HCT116 (cell line): Measurements from ENCODE around the gene SLC66A1. TPM values are rescaled to one million over a fixed set of nuclear protein-coding genes. Genes with fewer than 3 reads are reported as not detected.

Experiments
- ATAC-seq: fragments of 200-7000 bp; cut with Tn5 transposase; 2 replicates; pipeline ENCODE4 v1.9.1; 2020; ENCODE audit warnings: mild to moderate bottlenecking, moderate library complexity
- BruUV-seq: library from RNA; stranded (reverse); fragments of 400-500 nt; replicated peaks from 2 replicates; lab custom pipeline; 2021; lab: Mats Ljungman, UMichigan
- CTCF ChIA-PET: fragments of 300-600 bp; sonication (Branson Sonifier 250); formaldehyde crosslinking; loops from one replicate; lab custom pipeline; 2021; ENCODE audit warnings: antibody characterized with exemption; lab: Charles Lee
- POLR2A ChIA-PET: fragments of 300-600, 350-600 bp; sonication (Branson Sonifier 250); formaldehyde crosslinking; loops from one replicate; lab custom pipeline; 2021; ENCODE audit warnings: antibody characterized with exemption; lab: Charles Lee
- RAD21 ChIA-PET, 2 experiments: fragments of 300-600 bp; sonication (Branson Sonifier 250); formaldehyde crosslinking; loops; one replicate each; lab custom pipeline; 2023; ENCODE audit warnings: low total read pairs in 2 of 2; ENCODE audit not compliant: uncharacterized antibody in 2 of 2, unreplicated experiment in 2 of 2, low non-redundant PET in 1 of 2; lab: Charles Lee
- DNase-seq: peaks from one replicate; pipeline ENCODE4 v3.0.0-alpha.2; 2010; ENCODE audit warnings: low read depth, low spot score
- H2AFZ ChIP-seq: fragments of 200-600 bp; shearing (Covaris generic), sonication (generic); 2 replicates; pipeline ENCODE4 v1.6.1; 2017; ENCODE audit warnings: low read depth, mixed run types, mixed read lengths, antibody characterized with exemption, low read length; ENCODE audit not compliant: poor library complexity, severe bottlenecking
- H3K27ac ChIP-seq: 2 replicates; pipeline ENCODE4 v1.5.1; 2012; ENCODE audit warnings: low read depth, low read length
- H3K27me3 ChIP-seq: fragments of 200-600 bp; sonication (generic); 2 replicates; pipeline ENCODE4 v1.6.1; 2016; ENCODE audit warnings: mixed run types, low read length, mixed read lengths; ENCODE audit not compliant: insufficient read depth
- H3K36me3 ChIP-seq, 2 experiments: fragments of 200-500 bp in 1 of 2; fragments of 200-600 bp in 1 of 2; sonication (Bioruptor generic) in 1 of 2; sonication (generic) in 1 of 2; 2 replicates each; pipeline versions ENCODE4 v1.5.1 to v1.6.1; 2014 to 2016; ENCODE audit warnings: low read length in 2 of 2, inconsistent platforms in 1 of 2, mixed read lengths in 1 of 2, mixed run types in 1 of 2; ENCODE audit not compliant: insufficient read depth in 2 of 2, control insufficient read depth in 1 of 2
- H3K4me1 ChIP-seq, 2 experiments: fragments of 200-600 bp in 1 of 2; sonication (generic) in 1 of 2; 2 replicates each; pipeline versions ENCODE4 v1.5.1 to v1.6.1; 2012 to 2017; ENCODE audit warnings: low read length in 2 of 2, inconsistent platforms in 1 of 2, mild to moderate bottlenecking in 1 of 2, mixed read lengths in 1 of 2, mixed run types in 1 of 2, moderate library complexity in 1 of 2; ENCODE audit not compliant: insufficient read depth in 2 of 2, control insufficient read depth in 1 of 2
- H3K4me2 ChIP-seq: fragments of 200-600 bp; sonication (generic); 2 replicates; pipeline ENCODE4 v1.6.1; 2017; ENCODE audit warnings: mixed run types, low read length, mixed read lengths
- H3K4me3 ChIP-seq, 2 experiments: fragments of 200-600 bp in 1 of 2; sonication (generic) in 1 of 2; replicated peaks in 1 of 2; 2 replicates each; pipeline ENCODE4 v1.5.1; 2011 to 2016; ENCODE audit warnings: low read length in 2 of 2, control low read depth in 1 of 2, low read depth in 1 of 2, mild to moderate bottlenecking in 1 of 2, mixed read lengths in 1 of 2, mixed run types in 1 of 2
- H3K79me2 ChIP-seq: fragments of 200-600 bp; sonication (generic); 2 replicates; pipeline ENCODE4 v1.6.1; 2017; ENCODE audit warnings: mild to moderate bottlenecking, mixed run types, low read length, moderate library complexity, mixed read lengths; ENCODE audit not compliant: insufficient read depth
- H3K9ac ChIP-seq: fragments of 200-600 bp; sonication (generic); 2 replicates; pipeline ENCODE4 v1.6.1; 2016; ENCODE audit warnings: low read length, mixed read lengths
- H3K9me2 ChIP-seq: fragments of 200-600 bp; sonication (generic), shearing (Covaris generic); 2 replicates; pipeline ENCODE4 v1.6.1; 2017; ENCODE audit warnings: mixed run types, mild to moderate bottlenecking, moderate library complexity; ENCODE audit not compliant: insufficient read depth
- H3K9me3 ChIP-seq, 2 experiments: fragments of 200-500 bp in 1 of 2; fragments of 200-600 bp in 1 of 2; sonication (Bioruptor generic) in 1 of 2; sonication (generic) in 1 of 2; 2 replicates each; pipeline ENCODE4 v1.6.1; 2014 to 2017; ENCODE audit warnings: low read length in 2 of 2, mixed read lengths in 2 of 2, inconsistent platforms in 1 of 2, low read depth in 1 of 2, mild to moderate bottlenecking in 1 of 2, mixed run types in 1 of 2, moderate library complexity in 1 of 2; ENCODE audit not compliant: control insufficient read depth in 1 of 2, insufficient read depth in 1 of 2
- H4K20me1 ChIP-seq: fragments of 200-600 bp; sonication (generic), shearing (Covaris generic); 2 replicates; pipeline ENCODE4 v1.6.1; 2017; ENCODE audit warnings: mixed run types, mild to moderate bottlenecking, moderate library complexity; ENCODE audit not compliant: insufficient read depth
- ATF3 ChIP-seq: IDR thresholded peaks from 2 replicates; pipeline ENCODE4 v1.6.1; 2012
- CBX3 ChIP-seq: IDR thresholded peaks from 2 replicates; pipeline ENCODE4 v1.6.1; 2012; ENCODE audit warnings: low read depth
- CEBPB ChIP-seq: IDR thresholded peaks from 2 replicates; pipeline ENCODE4 v1.6.1; 2012; ENCODE audit warnings: low read depth
- EGR1 ChIP-seq: IDR thresholded peaks from 2 replicates; pipeline ENCODE4 v1.6.1; 2012; ENCODE audit warnings: low read depth
- ELF1 ChIP-seq: IDR thresholded peaks from 2 replicates; pipeline ENCODE4 v1.6.1; 2012; ENCODE audit warnings: low read depth, borderline replicate concordance
- EZH2 ChIP-seq: fragments of 200-600 bp; sonication (generic); IDR thresholded peaks from 2 replicates; pipeline ENCODE4 v1.6.1; 2017; ENCODE audit warnings: antibody characterized with exemption, mixed run types
- EZH2phosphoT487 ChIP-seq: fragments of 200-600 bp; IDR thresholded peaks from 2 replicates; pipeline ENCODE4 v1.6.1; 2018; ENCODE audit warnings: antibody characterized with exemption, borderline replicate concordance
- FOSL1 ChIP-seq: IDR thresholded peaks from 2 replicates; pipeline ENCODE4 v1.6.1; 2012; ENCODE audit warnings: low read depth
- JUND ChIP-seq: IDR thresholded peaks from 2 replicates; pipeline ENCODE4 v1.6.1; 2012
- POLR2A ChIP-seq: IDR thresholded peaks from 2 replicates; pipeline ENCODE4 v1.7.0; 2011; ENCODE audit warnings: borderline replicate concordance; ENCODE audit not compliant: insufficient read depth, insufficient read length; ENCODE audit errors: extremely low read depth
- POLR2AphosphoS5 ChIP-seq: IDR thresholded peaks from 2 replicates; pipeline ENCODE4 v1.6.1; 2011; ENCODE audit warnings: mild to moderate bottlenecking, low read depth, low read length, moderate library complexity
- SIN3A ChIP-seq: IDR thresholded peaks from 2 replicates; pipeline ENCODE4 v1.6.1; 2012; ENCODE audit warnings: low read depth
- SP1 ChIP-seq: IDR thresholded peaks from 2 replicates; pipeline ENCODE4 v1.6.1; 2012; ENCODE audit warnings: low read depth
- SRF ChIP-seq: IDR thresholded peaks from 2 replicates; pipeline ENCODE4 v1.6.1; 2012; ENCODE audit warnings: low read depth
- YY1 ChIP-seq: IDR thresholded peaks from 2 replicates; pipeline ENCODE4 v1.6.1; 2011; ENCODE audit warnings: low read length, low read depth, moderate library complexity, mild to moderate bottlenecking; ENCODE audit not compliant: insufficient replicate concordance; ENCODE audit errors: extremely low read depth
- ZFX ChIP-seq: fragments of 450-650 bp; IDR thresholded peaks from 2 replicates; pipeline ENCODE4 v1.6.1; 2017
- ZNF274 ChIP-seq: fragments of 200-500 bp; sonication (Bioruptor generic); IDR thresholded peaks from 2 replicates; pipeline ENCODE4 v1.6.1; 2014; ENCODE audit warnings: mild to moderate bottlenecking, low read depth, low read length, inconsistent platforms
- intact Hi-C: fragments of 100-400 bp; cut with micrococcal nuclease; formaldehyde crosslinking; loops from 2 replicates; pipeline ENCODE4 v1.10.0; 2022
- total RNA-seq: library from RNA; stranded (reverse); gene quantifications from one replicate; pipeline ENCODE4 v1.2.1, GENCODE V29; 2021; ENCODE audit not compliant: unreplicated experiment
- TF ChIP-seq, protein P1 (sequence below): IDR thresholded peaks from 2 replicates; pipeline ENCODE4 v1.6.1; 2011; ENCODE audit warnings: mild to moderate bottlenecking, low read length, moderate library complexity; ENCODE audit not compliant: insufficient replicate concordance; ENCODE audit errors: extremely low read depth
- TF ChIP-seq, protein P2 (sequence below), 3 experiments: fragments of 200-600 bp in 1 of 3; sonication (generic) in 1 of 3; IDR thresholded peaks in 2 of 3; conservative IDR thresholded peaks in 1 of 3; 2 replicates each; pipeline ENCODE4 v1.5.1; 2012 to 2017; ENCODE audit warnings: low read depth in 2 of 3, low read length in 2 of 3, antibody characterized with exemption in 1 of 3, borderline replicate concordance in 1 of 3, control low read depth in 1 of 3, mild to moderate bottlenecking in 1 of 3, mixed read lengths in 1 of 3, mixed run types in 1 of 3, moderate library complexity in 1 of 3; ENCODE audit not compliant: insufficient read depth in 1 of 3
- TF ChIP-seq, protein P3 (sequence below): IDR thresholded peaks from 2 replicates; pipeline ENCODE4 v1.6.1; 2012; ENCODE audit warnings: low read depth

SLC66A1 gene
- total RNA-seq, 1 experiment from 2014 or later = 11.1 TPM

- RAD21 ChIA-PET = no interaction called here
- no peak overlapping the region for H3K9ac ChIP-seq
- no peak overlapping the region for H3K27ac ChIP-seq
- POLR2A ChIA-PET = no interaction called here
- intact Hi-C loops = no loop called here
- H3K4me3 ChIP-seq = no peak overlapping the region
- no peaks in the 10 kb centered on the region for H4K20me1 ChIP-seq
- BruUV-seq = no TSS peak
- no peaks in the 10 kb centered on the region for H3K9me3 ChIP-seq
- DNase-seq = no peak
- H3K9me2 ChIP-seq = no peaks in the 10 kb centered on the region
- CTCF ChIA-PET = no interaction called here
- no peak for ATAC-seq
- TF ChIP-seq FOSL1 = no peak
- no peak for TF ChIP-seq POLR2AphosphoS5
- TF ChIP-seq EGR1 = no peak
- TF ChIP-seq SP1 = no peak
- no peak for TF ChIP-seq YY1
- TF ChIP-seq ZFX = no peak
- TF ChIP-seq ZNF274 = no peak
- no peak for TF ChIP-seq ATF3
- no peak for TF ChIP-seq EZH2
- TF ChIP-seq SIN3A = no peak
- no peak for TF ChIP-seq ELF1
- TF ChIP-seq, protein P1, sequence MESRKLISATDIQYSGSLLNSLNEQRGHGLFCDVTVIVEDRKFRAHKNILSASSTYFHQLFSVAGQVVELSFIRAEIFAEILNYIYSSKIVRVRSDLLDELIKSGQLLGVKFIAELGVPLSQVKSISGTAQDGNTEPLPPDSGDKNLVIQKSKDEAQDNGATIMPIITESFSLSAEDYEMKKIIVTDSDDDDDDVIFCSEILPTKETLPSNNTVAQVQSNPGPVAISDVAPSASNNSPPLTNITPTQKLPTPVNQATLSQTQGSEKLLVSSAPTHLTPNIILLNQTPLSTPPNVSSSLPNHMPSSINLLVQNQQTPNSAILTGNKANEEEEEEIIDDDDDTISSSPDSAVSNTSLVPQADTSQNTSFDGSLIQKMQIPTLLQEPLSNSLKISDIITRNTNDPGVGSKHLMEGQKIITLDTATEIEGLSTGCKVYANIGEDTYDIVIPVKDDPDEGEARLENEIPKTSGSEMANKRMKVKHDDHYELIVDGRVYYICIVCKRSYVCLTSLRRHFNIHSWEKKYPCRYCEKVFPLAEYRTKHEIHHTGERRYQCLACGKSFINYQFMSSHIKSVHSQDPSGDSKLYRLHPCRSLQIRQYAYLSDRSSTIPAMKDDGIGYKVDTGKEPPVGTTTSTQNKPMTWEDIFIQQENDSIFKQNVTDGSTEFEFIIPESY = no peak
- no peak for TF ChIP-seq JUND
- TF ChIP-seq EZH2phosphoT487 = no peak
- no peak for TF ChIP-seq POLR2A
- TF ChIP-seq, protein P2, sequence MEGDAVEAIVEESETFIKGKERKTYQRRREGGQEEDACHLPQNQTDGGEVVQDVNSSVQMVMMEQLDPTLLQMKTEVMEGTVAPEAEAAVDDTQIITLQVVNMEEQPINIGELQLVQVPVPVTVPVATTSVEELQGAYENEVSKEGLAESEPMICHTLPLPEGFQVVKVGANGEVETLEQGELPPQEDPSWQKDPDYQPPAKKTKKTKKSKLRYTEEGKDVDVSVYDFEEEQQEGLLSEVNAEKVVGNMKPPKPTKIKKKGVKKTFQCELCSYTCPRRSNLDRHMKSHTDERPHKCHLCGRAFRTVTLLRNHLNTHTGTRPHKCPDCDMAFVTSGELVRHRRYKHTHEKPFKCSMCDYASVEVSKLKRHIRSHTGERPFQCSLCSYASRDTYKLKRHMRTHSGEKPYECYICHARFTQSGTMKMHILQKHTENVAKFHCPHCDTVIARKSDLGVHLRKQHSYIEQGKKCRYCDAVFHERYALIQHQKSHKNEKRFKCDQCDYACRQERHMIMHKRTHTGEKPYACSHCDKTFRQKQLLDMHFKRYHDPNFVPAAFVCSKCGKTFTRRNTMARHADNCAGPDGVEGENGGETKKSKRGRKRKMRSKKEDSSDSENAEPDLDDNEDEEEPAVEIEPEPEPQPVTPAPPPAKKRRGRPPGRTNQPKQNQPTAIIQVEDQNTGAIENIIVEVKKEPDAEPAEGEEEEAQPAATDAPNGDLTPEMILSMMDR (IDR thresholded peaks at IDR 0.05 in 2 of 3, conservative IDR thresholded peaks at IDR 0.05 in 1 of 3; ENCODE audit: borderline replicate concordance in 1 of 3, insufficient read depth in 1 of 3, low read depth in 2 of 3, low read length in 2 of 3) = no peak
- TF ChIP-seq, protein P3, sequence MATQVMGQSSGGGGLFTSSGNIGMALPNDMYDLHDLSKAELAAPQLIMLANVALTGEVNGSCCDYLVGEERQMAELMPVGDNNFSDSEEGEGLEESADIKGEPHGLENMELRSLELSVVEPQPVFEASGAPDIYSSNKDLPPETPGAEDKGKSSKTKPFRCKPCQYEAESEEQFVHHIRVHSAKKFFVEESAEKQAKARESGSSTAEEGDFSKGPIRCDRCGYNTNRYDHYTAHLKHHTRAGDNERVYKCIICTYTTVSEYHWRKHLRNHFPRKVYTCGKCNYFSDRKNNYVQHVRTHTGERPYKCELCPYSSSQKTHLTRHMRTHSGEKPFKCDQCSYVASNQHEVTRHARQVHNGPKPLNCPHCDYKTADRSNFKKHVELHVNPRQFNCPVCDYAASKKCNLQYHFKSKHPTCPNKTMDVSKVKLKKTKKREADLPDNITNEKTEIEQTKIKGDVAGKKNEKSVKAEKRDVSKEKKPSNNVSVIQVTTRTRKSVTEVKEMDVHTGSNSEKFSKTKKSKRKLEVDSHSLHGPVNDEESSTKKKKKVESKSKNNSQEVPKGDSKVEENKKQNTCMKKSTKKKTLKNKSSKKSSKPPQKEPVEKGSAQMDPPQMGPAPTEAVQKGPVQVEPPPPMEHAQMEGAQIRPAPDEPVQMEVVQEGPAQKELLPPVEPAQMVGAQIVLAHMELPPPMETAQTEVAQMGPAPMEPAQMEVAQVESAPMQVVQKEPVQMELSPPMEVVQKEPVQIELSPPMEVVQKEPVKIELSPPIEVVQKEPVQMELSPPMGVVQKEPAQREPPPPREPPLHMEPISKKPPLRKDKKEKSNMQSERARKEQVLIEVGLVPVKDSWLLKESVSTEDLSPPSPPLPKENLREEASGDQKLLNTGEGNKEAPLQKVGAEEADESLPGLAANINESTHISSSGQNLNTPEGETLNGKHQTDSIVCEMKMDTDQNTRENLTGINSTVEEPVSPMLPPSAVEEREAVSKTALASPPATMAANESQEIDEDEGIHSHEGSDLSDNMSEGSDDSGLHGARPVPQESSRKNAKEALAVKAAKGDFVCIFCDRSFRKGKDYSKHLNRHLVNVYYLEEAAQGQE = no peak
- TF ChIP-seq CBX3 = no peak
- TF ChIP-seq SRF = no peak
- TF ChIP-seq CEBPB = no peak
- no peak overlapping the region for H3K4me2 ChIP-seq
- peaks cover 3% of the 10 kb centered on the region; the same call in 1 of the 2 replicates for H3K79me2 ChIP-seq
- H2AFZ ChIP-seq = no peak overlapping the region
- peaks cover 0 to 16% of the 10 kb centered on the region in 2 experiments; a peak in 2 of 4 replicates for H3K36me3 ChIP-seq
- H3K4me1 ChIP-seq = no peaks in the 10 kb centered on the region
- no peaks in the 10 kb centered on the region for H3K27me3 ChIP-seq
Observed at GRCh38 chr1:19372136-19372514, 60.0 kb downstream of the SLC66A1 start.
